ENCODE results near the gene RIT2.
A peak's percentile ranks its signal among the peaks of the same experiment; 100 is the strongest.
"Not testable (repeated sequence)": the region's sequence is repeated elsewhere in the genome, so short reads cannot be mapped to it uniquely, and the experiment has no call there.

Gene RIT2

GRCh38 chr18:42743373-42744138 lies 371.9 kb downstream of the RIT2 start:
- H3K4me1 ChIP-seq (ENCODE audit: control insufficient read depth, insufficient read depth, low read length) = peaks cover 29% of the 10 kb centered on the region
- H3K27me3 ChIP-seq (ENCODE audit: control insufficient read depth, insufficient read depth, low read length) = no peaks in the 10 kb centered on the region
- peak overlapping the region; percentile 71 for H3K9ac ChIP-seq (ENCODE audit: low read depth, low read length)

GRCh38 chr18:42742969-42743368 lies 372.5 kb downstream of the RIT2 start:
- H3K9me3 ChIP-seq (ENCODE audit: control insufficient read depth, insufficient read depth, low read length) = no peaks in the 10 kb centered on the region
- H3K4me1 ChIP-seq (ENCODE audit: control insufficient read depth, insufficient read depth, low read length) = peaks cover 29% of the 10 kb centered on the region
- peak overlapping the region; percentile 20 for H3K4me3 ChIP-seq (ENCODE audit: low read depth, low read length)
- H3K27me3 ChIP-seq (ENCODE audit: control insufficient read depth, insufficient read depth, low read length) = no peaks in the 10 kb centered on the region
- peak overlapping the region; percentile 71 for H3K9ac ChIP-seq (ENCODE audit: low read depth, low read length)
- no peaks in the 10 kb centered on the region for H3K36me3 ChIP-seq (ENCODE audit: control insufficient read depth, insufficient read depth, low read length)

More at GRCh38 chr18:42743373-42744138, 371.9 kb downstream of the RIT2 start:
- H3K4me3 ChIP-seq (ENCODE audit: low read depth, low read length) = peak overlapping the region; percentile 20
- H3K9me3 ChIP-seq (ENCODE audit: control insufficient read depth, insufficient read depth, low read length) = no peaks in the 10 kb centered on the region
- no peaks in the 10 kb centered on the region for H3K36me3 ChIP-seq (ENCODE audit: control insufficient read depth, insufficient read depth, low read length)

GRCh38 chr18:42742474-42742873 lies 373.0 kb downstream of the RIT2 start:
- Histone ChIP-seq H3K4me1 (ENCODE audit: control insufficient read depth, insufficient read depth, low read length) (peaks cover 29% of the 10 kb centered on the region), H3K36me3 (ENCODE audit: control insufficient read depth, insufficient read depth, low read length) (no peaks in the 10 kb centered on the region), H3K27me3 (ENCODE audit: control insufficient read depth, insufficient read depth, low read length) (no peaks in the 10 kb centered on the region), H3K4me3 (ENCODE audit: low read depth, low read length) (no peak overlapping the region), H3K9me3 (ENCODE audit: control insufficient read depth, insufficient read depth, low read length) (no peaks in the 10 kb centered on the region), H3K9ac (ENCODE audit: low read depth, low read length) (peak overlapping the region; percentile 71)

- not testable (repeated sequence) for H3K9me3 ChIP-seq (ENCODE audit: control insufficient read depth, insufficient read depth, low read length); H3K27me3 ChIP-seq (ENCODE audit: control insufficient read depth, insufficient read depth, low read length); H3K9ac ChIP-seq (ENCODE audit: low read depth, low read length); H3K4me3 ChIP-seq (ENCODE audit: low read depth, low read length); H3K36me3 ChIP-seq (ENCODE audit: control insufficient read depth, insufficient read depth, low read length)
- peaks cover 29% of the 10 kb centered on the region for H3K4me1 ChIP-seq (ENCODE audit: control insufficient read depth, insufficient read depth, low read length)
Measured at GRCh38 chr18:42741805-42742347, 373.6 kb downstream of the RIT2 start.

GRCh38 chr18:42741299-42741698 lies 374.2 kb downstream of the RIT2 start:
- H3K27me3 ChIP-seq (ENCODE audit: control insufficient read depth, insufficient read depth, low read length); H3K9me3 ChIP-seq (ENCODE audit: control insufficient read depth, insufficient read depth, low read length); H3K4me3 ChIP-seq (ENCODE audit: low read depth, low read length); H3K9ac ChIP-seq (ENCODE audit: low read depth, low read length); H3K36me3 ChIP-seq (ENCODE audit: control insufficient read depth, insufficient read depth, low read length): not testable (repeated sequence)
- H3K4me1 ChIP-seq (ENCODE audit: control insufficient read depth, insufficient read depth, low read length) = peaks cover 29% of the 10 kb centered on the region

GRCh38 chr18:42736074-42736473 lies 379.4 kb downstream of the RIT2 start:
- H3K9ac ChIP-seq (ENCODE audit: low read depth, low read length) = no peak overlapping the region
- no peak overlapping the region for H3K4me3 ChIP-seq (ENCODE audit: low read depth, low read length)
- no peaks in the 10 kb centered on the region for H3K27me3 ChIP-seq (ENCODE audit: control insufficient read depth, insufficient read depth, low read length)
- H3K36me3 ChIP-seq (ENCODE audit: control insufficient read depth, insufficient read depth, low read length) = no peaks in the 10 kb centered on the region
- no peaks in the 10 kb centered on the region for H3K9me3 ChIP-seq (ENCODE audit: control insufficient read depth, insufficient read depth, low read length)
- H3K4me1 ChIP-seq (ENCODE audit: control insufficient read depth, insufficient read depth, low read length) = peaks cover 2% of the 10 kb centered on the region

GRCh38 chr18:42734520-42734919 lies 381.0 kb downstream of the RIT2 start:
- no peak overlapping the region for H3K9ac ChIP-seq (ENCODE audit: low read depth, low read length)
- H3K9me3 ChIP-seq (ENCODE audit: control insufficient read depth, insufficient read depth, low read length) = no peaks in the 10 kb centered on the region
- H3K36me3 ChIP-seq (ENCODE audit: control insufficient read depth, insufficient read depth, low read length) = no peaks in the 10 kb centered on the region
- no peaks in the 10 kb centered on the region for H3K27me3 ChIP-seq (ENCODE audit: control insufficient read depth, insufficient read depth, low read length)
- H3K4me1 ChIP-seq (ENCODE audit: control insufficient read depth, insufficient read depth, low read length) = no peaks in the 10 kb centered on the region
- H3K4me3 ChIP-seq (ENCODE audit: low read depth, low read length) = no peak overlapping the region

GRCh38 chr18:42730272-42730671 lies 385.2 kb downstream of the RIT2 start:
- Histone ChIP-seq H3K4me3 (ENCODE audit: low read depth, low read length) (no peak overlapping the region), H3K9ac (ENCODE audit: low read depth, low read length) (no peak overlapping the region), H3K4me1 (ENCODE audit: control insufficient read depth, insufficient read depth, low read length) (no peaks in the 10 kb centered on the region), H3K36me3 (ENCODE audit: control insufficient read depth, insufficient read depth, low read length) (no peaks in the 10 kb centered on the region), H3K27me3 (ENCODE audit: control insufficient read depth, insufficient read depth, low read length) (no peaks in the 10 kb centered on the region), H3K9me3 (ENCODE audit: control insufficient read depth, insufficient read depth, low read length) (no peaks in the 10 kb centered on the region)

- Histone ChIP-seq H3K27me3 (ENCODE audit: control insufficient read depth, insufficient read depth, low read length) (no peaks in the 10 kb centered on the region), H3K9me3 (ENCODE audit: control insufficient read depth, insufficient read depth, low read length) (no peaks in the 10 kb centered on the region), H3K4me1 (ENCODE audit: control insufficient read depth, insufficient read depth, low read length) (no peaks in the 10 kb centered on the region)
Measured at GRCh38 chr18:42719221-42719620, 396.3 kb downstream of the RIT2 start.

GRCh38 chr18:42712065-42712464 lies 403.4 kb downstream of the RIT2 start:
- H3K9ac ChIP-seq (ENCODE audit: low read depth, low read length) = no peak overlapping the region
- H3K36me3 ChIP-seq (ENCODE audit: control insufficient read depth, insufficient read depth, low read length) = no peaks in the 10 kb centered on the region
- H3K4me1 ChIP-seq (ENCODE audit: control insufficient read depth, insufficient read depth, low read length) = no peaks in the 10 kb centered on the region
- H3K27me3 ChIP-seq (ENCODE audit: control insufficient read depth, insufficient read depth, low read length) = no peaks in the 10 kb centered on the region
- H3K4me3 ChIP-seq (ENCODE audit: low read depth, low read length) = no peak overlapping the region
- no peaks in the 10 kb centered on the region for H3K9me3 ChIP-seq (ENCODE audit: control insufficient read depth, insufficient read depth, low read length)

More at GRCh38 chr18:42719221-42719620, 396.3 kb downstream of the RIT2 start:
- H3K36me3 ChIP-seq (ENCODE audit: control insufficient read depth, insufficient read depth, low read length) = no peaks in the 10 kb centered on the region
- H3K9ac ChIP-seq (ENCODE audit: low read depth, low read length) = no peak overlapping the region
- H3K4me3 ChIP-seq (ENCODE audit: low read depth, low read length) = no peak overlapping the region

- H3K27me3 ChIP-seq (ENCODE audit: control insufficient read depth, insufficient read depth, low read length) = no peaks in the 10 kb centered on the region
- H3K4me1 ChIP-seq (ENCODE audit: control insufficient read depth, insufficient read depth, low read length) = no peaks in the 10 kb centered on the region
- H3K4me3 ChIP-seq (ENCODE audit: low read depth, low read length) = no peak overlapping the region
- no peaks in the 10 kb centered on the region for H3K9me3 ChIP-seq (ENCODE audit: control insufficient read depth, insufficient read depth, low read length)
- H3K36me3 ChIP-seq (ENCODE audit: control insufficient read depth, insufficient read depth, low read length) = no peaks in the 10 kb centered on the region
- no peak overlapping the region for H3K9ac ChIP-seq (ENCODE audit: low read depth, low read length)
Measured at GRCh38 chr18:42707080-42707479, 408.4 kb downstream of the RIT2 start.

- Histone ChIP-seq H3K9ac (ENCODE audit: low read depth, low read length) (peak overlapping the region; percentile 12), H3K36me3 (ENCODE audit: control insufficient read depth, insufficient read depth, low read length) (no peaks in the 10 kb centered on the region), H3K4me1 (ENCODE audit: control insufficient read depth, insufficient read depth, low read length) (no peaks in the 10 kb centered on the region), H3K4me3 (ENCODE audit: low read depth, low read length) (no peak overlapping the region), H3K9me3 (ENCODE audit: control insufficient read depth, insufficient read depth, low read length) (no peaks in the 10 kb centered on the region), H3K27me3 (ENCODE audit: control insufficient read depth, insufficient read depth, low read length) (no peaks in the 10 kb centered on the region)
Measured at GRCh38 chr18:42706618-42707017, 408.9 kb downstream of the RIT2 start.
